Left colon (tissue), 2 donors: ENCODE data around the gene YARS1. TPM values are rescaled to one million over a fixed set of nuclear protein-coding genes. Genes with fewer than 3 reads are reported as not detected.
"Not testable (repeated sequence)": the region's sequence is repeated elsewhere in the genome, so short reads cannot be mapped to it uniquely, and the experiment has no call there.

Experiments
- ATAC-seq: fragments of 200-7000 bp; cut with Tn5 transposase; one replicate; pipeline ENCODE4 v1.9.1; 2020; ENCODE audit warnings: mild to moderate bottlenecking, moderate library complexity
- DNase-seq, 2 donors: peaks; one replicate each; pipeline ENCODE4 v3.0.0-alpha.2; 2020
- intact Hi-C, 2 donors: fragments of 100-400 bp; cut with DNase I in 1 of 2; cut with micrococcal nuclease in 1 of 2; formaldehyde crosslinking; loops; one replicate each; pipeline versions ENCODE4 v1.11.2 to v1.14.0; 2022; cut with DNase I, micrococcal nuclease
- total RNA-seq, 2 donors: library from RNA; stranded (reverse); fragmentation: NEBNext Ultra II Directional; extraction: Animal tissue kit (Norgen Biotek cat#: 25700); gene quantifications; one replicate each; pipeline ENCODE4 v1.2.1, GENCODE V29; 2021
- donor health status: DM: no; HTN: no; CAD: no.
- donor health status: DM: yes; HTN: yes; CAD: no.

Gene YARS1
- total RNA-seq, 2 donors from 2014 or later: 41.7 to 88.3 TPM

GRCh38 chr1:32818804-32819541 is 1.8 kb upstream of the YARS1 start:
- intact Hi-C loops: no loop called here
- ATAC-seq: no peak

GRCh38 chr1:32817815-32818786 is 943 bp upstream of the YARS1 start:
- intact Hi-C loops: no loop called here
- peak; percentile 77 to 80 for DNase-seq

More at GRCh38 chr1:32818804-32819541, 1.8 kb upstream of the YARS1 start:
- DNase-seq: no peak

GRCh38 chr1:32816676-32817158 is 441 bp downstream of the YARS1 start:
- intact Hi-C loops: no loop called here
- ATAC-seq (peak; percentile 3), DNase-seq (peak in 1 of 2 donors; percentile 33)

More at GRCh38 chr1:32817815-32818786, 943 bp upstream of the YARS1 start:
- peak; percentile 51 for ATAC-seq

GRCh38 chr1:32813941-32814739 is 3.0 kb downstream of the YARS1 start:
- no peak for ATAC-seq
- intact Hi-C loops: no loop called here
- DNase-seq: no peak

GRCh38 chr1:32811917-32812316 is 5.2 kb downstream of the YARS1 start:
- DNase-seq (no peak), ATAC-seq (no peak)
- intact Hi-C loops: no loop called here

GRCh38 chr1:32811265-32811664 is 5.9 kb downstream of the YARS1 start:
- DNase-seq (no peak), ATAC-seq (no peak)
- intact Hi-C loops: no loop called here

GRCh38 chr1:32810358-32810757 is 6.8 kb downstream of the YARS1 start:
- intact Hi-C loops: no loop called here
- no peak for ATAC-seq

GRCh38 chr1:32808580-32808979 is 8.6 kb downstream of the YARS1 start:
- ATAC-seq (no peak), DNase-seq (no peak)
- intact Hi-C loops: no loop called here

More at GRCh38 chr1:32810358-32810757, 6.8 kb downstream of the YARS1 start:
- no peak for DNase-seq

- intact Hi-C loops: no loop called here
- DNase-seq: no peak
- ATAC-seq: no peak
These were observed 10.1 kb downstream of the YARS1 start for GRCh38 chr1:32806910-32807523.

GRCh38 chr1:32806290-32806689 is 10.9 kb downstream of the YARS1 start:
- DNase-seq: no peak
- ATAC-seq: no peak
- intact Hi-C loops: no loop called here

GRCh38 chr1:32804460-32804859 is 12.7 kb downstream of the YARS1 start:
- intact Hi-C loops, DNase-seq, ATAC-seq: not testable (repeated sequence)

GRCh38 chr1:32801096-32801715 is 16.0 kb downstream of the YARS1 start:
- intact Hi-C loops: no loop called here
- ATAC-seq (no peak), DNase-seq (no peak)

GRCh38 chr1:32798679-32799416 is 18.3 kb downstream of the YARS1 start:
- intact Hi-C loops: no loop called here
- no peak for DNase-seq
- no peak for ATAC-seq

GRCh38 chr1:32798191-32798590 is 19.0 kb downstream of the YARS1 start:
- no peak for ATAC-seq
- no peak for DNase-seq
- intact Hi-C loops: no loop called here

- intact Hi-C loops: no loop called here
- ATAC-seq (no peak), DNase-seq (no peak)
These were observed 19.7 kb downstream of the YARS1 start for GRCh38 chr1:32797456-32797855.

- intact Hi-C loops, ATAC-seq, DNase-seq: not testable (repeated sequence)
These were observed 21.4 kb downstream of the YARS1 start for GRCh38 chr1:32795763-32796162.

- DNase-seq (no peak), ATAC-seq (no peak)
- intact Hi-C loops: no loop called here
These were observed 25.3 kb downstream of the YARS1 start for GRCh38 chr1:32791881-32792280.
